Fibroblast of lung (primary cell): ENCODE data around the gene SYTL3. TPM values are rescaled to one million over a fixed set of nuclear protein-coding genes. Genes with fewer than 3 reads are reported as not detected.
"Not testable (repeated sequence)": the region's sequence is repeated elsewhere in the genome, so short reads cannot be mapped to it uniquely, and the experiment has no call there.

ENCODE experiments used
- DNase-seq, 2 donors: peaks; one replicate each; pipeline versions ENCODE4 v3.0.0 to v3.0.0-alpha.2; 2010; ENCODE audit warnings: low read depth in 2 of 2
- H2AFZ ChIP-seq: 2 replicates; pipeline ENCODE4 v1.5.1; 2012; ENCODE audit warnings: low read length, control low read depth, inconsistent platforms
- H3K27ac ChIP-seq: 2 replicates; pipeline ENCODE4 v1.5.1; 2011; ENCODE audit warnings: low read length, control low read depth; ENCODE audit not compliant: insufficient read depth
- H3K27me3 ChIP-seq: 2 replicates; pipeline ENCODE4 v1.5.1; 2011; ENCODE audit warnings: mild to moderate bottlenecking, low read length; ENCODE audit not compliant: control insufficient read depth, insufficient read depth
- H3K36me3 ChIP-seq: 2 replicates; pipeline ENCODE4 v1.5.1; 2011; ENCODE audit warnings: low read length; ENCODE audit not compliant: control insufficient read depth, insufficient read depth
- H3K4me1 ChIP-seq: 2 replicates; pipeline ENCODE4 v1.5.1; 2011; ENCODE audit warnings: low read length; ENCODE audit not compliant: control insufficient read depth, insufficient read depth; ENCODE audit errors: extremely low read depth
- H3K4me2 ChIP-seq: 2 replicates; pipeline ENCODE4 v1.5.1; 2011; ENCODE audit warnings: low read length, control low read depth; ENCODE audit not compliant: insufficient read depth; ENCODE audit errors: extremely low read depth
- H3K4me3 ChIP-seq, 4 experiments: fragments of 200-600 bp in 1 of 4; sonication (generic) in 1 of 4; replicated peaks in 1 of 4; 2 replicates each; pipeline ENCODE4 v1.5.1; 2011 to 2016; ENCODE audit warnings: low read length in 4 of 4, low read depth in 3 of 4, mild to moderate bottlenecking in 3 of 4, control low read depth in 2 of 4, inconsistent platforms in 1 of 4, mixed read lengths in 1 of 4; ENCODE audit not compliant: insufficient read depth in 1 of 4; ENCODE audit errors: control extremely low read depth in 1 of 4
- H3K79me2 ChIP-seq: 2 replicates; pipeline ENCODE4 v1.5.1; 2012; ENCODE audit warnings: mild to moderate bottlenecking, low read length, inconsistent platforms; ENCODE audit not compliant: control insufficient read depth, insufficient read depth
- H3K9ac ChIP-seq: 2 replicates; pipeline ENCODE4 v1.5.1; 2011; ENCODE audit warnings: mild to moderate bottlenecking, low read length, control low read depth; ENCODE audit not compliant: insufficient read depth
- H3K9me3 ChIP-seq: 2 replicates; pipeline ENCODE4 v1.5.1; 2012; ENCODE audit warnings: low read depth, low read length; ENCODE audit not compliant: control insufficient read depth, insufficient read depth
- H4K20me1 ChIP-seq: 2 replicates; pipeline ENCODE4 v1.5.1; 2011; ENCODE audit warnings: low read length; ENCODE audit not compliant: control insufficient read depth, insufficient read depth; ENCODE audit errors: extremely low read depth
- CTCF ChIP-seq, 2 donors: IDR thresholded peaks in 1 of 2; conservative IDR thresholded peaks in 1 of 2; 1 replicate in 1 of 2; 2 replicates in 1 of 2; pipeline ENCODE4 v1.5.1; 2011 to 2012; ENCODE audit warnings: low read length in 2 of 2, control low read depth in 1 of 2, inconsistent platforms in 1 of 2, low read depth in 1 of 2, mild to moderate bottlenecking in 1 of 2
- EZH2 ChIP-seq: IDR thresholded peaks from 2 replicates; pipeline ENCODE4 v1.5.1; 2012; ENCODE audit warnings: low read length, control low read depth, mild to moderate bottlenecking; ENCODE audit errors: missing control alignments
- polyA plus RNA-seq, 2 donors: library from polyadenylated mRNA; depleted of rRNA in 1 of 2; stranded (reverse) in 1 of 2; unstranded in 1 of 2; fragments of >200 nt; gene quantifications; 2 replicates each; pipeline ENCODE4 v1.2.1, GENCODE V29; 2011 to 2012; ENCODE audit warnings: missing spikeins in 1 of 2
- total RNA-seq: library from RNA; depleted of rRNA; stranded (reverse); fragments of >200 nt; gene quantifications from 2 replicates; pipeline ENCODE4 v1.2.1, GENCODE V29; 2014

Gene SYTL3
- total and polyA plus RNA-seq, 2 donors (not counting 1 experiment from before 2014, with no cell fraction given) = 0.76 to 4.6 TPM

DNA sequence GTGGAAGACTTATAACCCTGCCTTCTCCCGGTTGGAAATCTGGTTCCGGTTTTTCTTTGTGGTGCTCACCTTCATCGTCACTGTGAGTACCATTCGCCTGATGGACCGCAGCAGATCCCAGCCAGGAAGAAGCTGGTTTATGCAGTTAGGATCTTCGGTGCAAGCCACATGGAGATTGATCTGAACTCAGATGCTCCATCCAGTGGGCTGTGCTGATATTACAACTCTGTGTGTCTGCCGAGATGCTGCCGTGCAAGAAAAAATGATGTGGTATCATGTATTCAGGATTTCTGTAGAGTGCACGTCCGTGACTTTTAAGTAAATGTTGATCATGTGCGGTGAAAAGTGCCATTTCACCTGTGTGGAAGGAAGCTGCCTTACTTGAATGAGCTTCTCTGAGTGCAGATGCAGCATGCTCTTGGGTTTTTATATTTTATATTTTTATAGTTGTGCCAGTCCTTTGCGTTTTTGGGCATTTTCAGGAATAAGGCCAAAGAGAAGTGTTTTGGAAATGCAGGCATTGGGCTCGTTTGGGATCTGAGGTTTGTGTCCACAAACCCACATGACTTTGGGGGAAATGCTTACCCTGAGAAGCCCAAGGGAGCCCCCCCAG lies 44.5 kb upstream of the SYTL3 start:
- TF ChIP-seq CTCF (conservative IDR thresholded peaks at IDR 0.05 in 1 of 2, IDR thresholded peaks at IDR 0.05 in 1 of 2; ENCODE audit: low read depth in 1 of 2, low read length in 2 of 2) = peak; percentile 83 to 84
- no peak for TF ChIP-seq EZH2
- H3K27me3 ChIP-seq = no peaks in the 10 kb centered on the region
- H3K4me3 ChIP-seq = no peak overlapping the region
- no peaks in the 10 kb centered on the region for H3K79me2 ChIP-seq
- no peaks in the 10 kb centered on the region for H3K9me3 ChIP-seq
- no peaks in the 10 kb centered on the region for H4K20me1 ChIP-seq
- H3K4me2 ChIP-seq = no peak overlapping the region
- no peak overlapping the region for H2AFZ ChIP-seq
- peaks cover 19% of the 10 kb centered on the region for H3K36me3 ChIP-seq
- peak; percentile 67 to 83 for DNase-seq
- H3K27ac ChIP-seq = no peak overlapping the region
- H3K9ac ChIP-seq = no peak overlapping the region
- H3K4me1 ChIP-seq = no peaks in the 10 kb centered on the region

- not testable (repeated sequence) for H4K20me1 ChIP-seq, H3K27me3 ChIP-seq, H3K9me3 ChIP-seq, H3K4me1 ChIP-seq, DNase-seq, H3K4me3 ChIP-seq, H3K79me2 ChIP-seq, H3K4me2 ChIP-seq, H2AFZ ChIP-seq, H3K27ac ChIP-seq, H3K9ac ChIP-seq
- H3K36me3 ChIP-seq = peaks cover 23% of the 10 kb centered on the region
These were observed 43.8 kb upstream of the SYTL3 start for GRCh38 chr6:158606011-158606410.

GRCh38 chr6:158606935-158607334 lies 42.9 kb upstream of the SYTL3 start:
- H3K9me3 ChIP-seq = no peaks in the 10 kb centered on the region
- no peak overlapping the region for H2AFZ ChIP-seq
- H3K27me3 ChIP-seq = no peaks in the 10 kb centered on the region
- H4K20me1 ChIP-seq = no peaks in the 10 kb centered on the region
- no peaks in the 10 kb centered on the region for H3K79me2 ChIP-seq
- no peak overlapping the region for H3K9ac ChIP-seq
- H3K27ac ChIP-seq = no peak overlapping the region
- TF ChIP-seq EZH2 = no peak
- TF ChIP-seq CTCF (conservative IDR thresholded peaks at IDR 0.05 in 1 of 2, IDR thresholded peaks at IDR 0.05 in 1 of 2; ENCODE audit: low read depth in 1 of 2, low read length in 2 of 2) = no peak
- H3K4me2 ChIP-seq = no peak overlapping the region
- DNase-seq = no peak
- H3K4me3 ChIP-seq = no peak overlapping the region
- no peaks in the 10 kb centered on the region for H3K4me1 ChIP-seq
- H3K36me3 ChIP-seq = peaks cover 24% of the 10 kb centered on the region
